ENCODE data around the gene ANXA1. TPM values are rescaled to one million over a fixed set of nuclear protein-coding genes. Genes with fewer than 3 reads are reported as not detected.

The ANXA1 gene
- total RNA-seq, 4 donors from 2014 or later = 358 to 550 (median 501) TPM

- Histone ChIP-seq H3K36me3 (peaks cover 28% of the 10 kb centered on the region), H3K4me1 (peaks cover 58% of the 10 kb centered on the region), H3K4me3 (peak overlapping the region; percentile 52), H3K9me3 (no peaks in the 10 kb centered on the region), H3K27me3 (no peaks in the 10 kb centered on the region), H3K27ac (no peak overlapping the region)
- DNase-seq (ENCODE audit: low spot score in 2 of 2) = no peak
- TF ChIP-seq POLR2AphosphoS5 (IDR thresholded peaks at IDR 0.05) = no peak
- no peak for TF ChIP-seq POLR2A (IDR thresholded peaks at IDR 0.05)
- 39% methylated on average over 4 of the region's 4 CpGs for WGBS
Measured at GRCh38 chr9:73155968-73156864, 4.6 kb downstream of the ANXA1 start.

- H3K4me3 ChIP-seq = no peak overlapping the region
- peaks cover 58% of the 10 kb centered on the region for H3K4me1 ChIP-seq
- H3K36me3 ChIP-seq = peaks cover 34% of the 10 kb centered on the region
Measured at GRCh38 chr9:73156865-73157187, 5.2 kb downstream of the ANXA1 start.

GRCh38 chr9:73157811-73158210, 6.1 kb downstream of the ANXA1 start:
- peaks cover 44% of the 10 kb centered on the region for H3K36me3 ChIP-seq
- no peaks in the 10 kb centered on the region for H3K9me3 ChIP-seq
- 59% methylated on average over 2 of the region's 2 CpGs for WGBS
- no peak overlapping the region for H3K27ac ChIP-seq
- DNase-seq (ENCODE audit: low spot score in 2 of 2) = no peak
- peak overlapping the region; percentile 6 for H3K4me3 ChIP-seq
- TF ChIP-seq EP300 (IDR thresholded peaks at IDR 0.05) = no peak
- TF ChIP-seq POLR2AphosphoS5 (IDR thresholded peaks at IDR 0.05) = no peak
- TF ChIP-seq CTCF (IDR thresholded peaks at IDR 0.05) = no peak
- TF ChIP-seq POLR2A (IDR thresholded peaks at IDR 0.05) = no peak
- H3K27me3 ChIP-seq = no peaks in the 10 kb centered on the region
- H3K4me1 ChIP-seq = peaks cover 60% of the 10 kb centered on the region

More at GRCh38 chr9:73156865-73157187, 5.2 kb downstream of the ANXA1 start:
- no peak for DNase-seq (ENCODE audit: low spot score in 2 of 2)
- H3K27me3 ChIP-seq = no peaks in the 10 kb centered on the region
- H3K9me3 ChIP-seq = no peaks in the 10 kb centered on the region
- no peak overlapping the region for H3K27ac ChIP-seq
- TF ChIP-seq POLR2AphosphoS5 (IDR thresholded peaks at IDR 0.05) (no peak), POLR2A (IDR thresholded peaks at IDR 0.05) (no peak), EP300 (IDR thresholded peaks at IDR 0.05) (no peak), CTCF (IDR thresholded peaks at IDR 0.05) (no peak)

- 84% methylated on average over 6 of the region's 6 CpGs for WGBS
- DNase-seq (ENCODE audit: low spot score in 2 of 2) = no peak
- Histone ChIP-seq H3K4me3 (no peak overlapping the region), H3K9me3 (no peaks in the 10 kb centered on the region), H3K36me3 (peaks cover 53% of the 10 kb centered on the region), H3K27ac (no peak overlapping the region), H3K27me3 (no peaks in the 10 kb centered on the region), H3K4me1 (peaks cover 53% of the 10 kb centered on the region)
- TF ChIP-seq EP300 (IDR thresholded peaks at IDR 0.05) (no peak), POLR2AphosphoS5 (IDR thresholded peaks at IDR 0.05) (no peak), POLR2A (IDR thresholded peaks at IDR 0.05) (no peak)
Measured at GRCh38 chr9:73158723-73159122, 7.1 kb downstream of the ANXA1 start.

- 93% methylated on average over 5 of the region's 5 CpGs for WGBS
- peaks cover 75% of the 10 kb centered on the region for H3K36me3 ChIP-seq
Measured at GRCh38 chr9:73160868-73161267, 9.2 kb downstream of the ANXA1 start.

More at GRCh38 chr9:73160868-73161267, 9.2 kb downstream of the ANXA1 start:
- Histone ChIP-seq H3K27ac (no peak overlapping the region), H3K27me3 (no peaks in the 10 kb centered on the region), H3K4me1 (peaks cover 33% of the 10 kb centered on the region), H3K9me3 (no peaks in the 10 kb centered on the region), H3K4me3 (no peak overlapping the region)
- DNase-seq (ENCODE audit: low spot score in 2 of 2) = no peak
- TF ChIP-seq POLR2AphosphoS5 (IDR thresholded peaks at IDR 0.05) (no peak), POLR2A (IDR thresholded peaks at IDR 0.05) (no peak), EP300 (IDR thresholded peaks at IDR 0.05) (no peak), CTCF (IDR thresholded peaks at IDR 0.05) (no peak)

All from suprapubic skin (tissue), 4 donors.